Sigmoid colon (tissue), 7 donors: ENCODE data around the gene RTKN. TPM values are rescaled to one million over a fixed set of nuclear protein-coding genes. Genes with fewer than 3 reads are reported as not detected.

Source experiments
- DNase-seq: peaks from one replicate; pipeline ENCODE4 v3.0.0-alpha.2; 2019
- H3K27ac ChIP-seq, 4 donors: fragments of 200-600 bp; sonication (generic); one replicate each; pipeline ENCODE4 v1.5.1; 2016 to 2019; ENCODE audit warnings: mild to moderate bottlenecking in 1 of 4
- H3K27me3 ChIP-seq, 3 donors: fragments of 200-600 bp; sonication (generic); one replicate each; pipeline ENCODE4 v1.5.1; 2019; ENCODE audit warnings: mild to moderate bottlenecking in 1 of 3
- H3K36me3 ChIP-seq, 4 donors: fragments of 200-600 bp; sonication (generic); one replicate each; pipeline ENCODE4 v1.5.1; 2016 to 2019
- H3K4me1 ChIP-seq, 4 donors: fragments of 200-600 bp; sonication (generic); one replicate each; pipeline ENCODE4 v1.5.1; 2017 to 2019
- H3K4me3 ChIP-seq, 4 donors: fragments of 200-600 bp; sonication (generic); one replicate each; pipeline ENCODE4 v1.5.1; 2017 to 2019; ENCODE audit warnings: mild to moderate bottlenecking in 2 of 4, moderate library complexity in 1 of 4
- H3K9me3 ChIP-seq, 4 donors: fragments of 200-600 bp in 3 of 4; sonication (generic) in 3 of 4; one replicate each; pipeline versions ENCODE4 v1.5.1 to v1.6.1; 2013 to 2019
- EP300 ChIP-seq, 4 donors: sonication (generic); formaldehyde crosslinking; IDR thresholded peaks; one replicate each; pipeline ENCODE4 v1.6.1; 2017; ENCODE audit warnings: antibody characterized with exemption in 4 of 4
- POLR2A ChIP-seq, 2 donors: fragments of 450-650 bp; IDR thresholded peaks; one replicate each; pipeline ENCODE4 v1.6.1; 2016; ENCODE audit warnings: antibody characterized with exemption in 2 of 2, mild to moderate bottlenecking in 2 of 2, moderate library complexity in 2 of 2
- POLR2AphosphoS5 ChIP-seq, 4 donors: sonication (generic); formaldehyde crosslinking; IDR thresholded peaks; one replicate each; pipeline ENCODE4 v1.6.1; 2017; ENCODE audit warnings: antibody characterized with exemption in 4 of 4
- WGBS, 2 donors: extraction: QIAGEN DNeasy Blood & Tissue Kit; methylation state at CpG; one replicate each; pipeline ENCODE4 v1.1.7; 2013; 5-methylcytosine and 5-hydroxymethylcytosine counted together
- intact Hi-C: fragments of 100-400 bp; cut with DNase I; formaldehyde crosslinking; loops from one replicate; pipeline ENCODE4 v1.15.1; 2023
- polyA plus RNA-seq, 3 donors: library from polyadenylated mRNA; stranded (reverse); fragments of 200-250 nt; gene quantifications; one replicate each; pipeline ENCODE4 v1.2.3, GENCODE V29; 2013
- total RNA-seq, 4 donors: library from RNA; depleted of rRNA; stranded (reverse); fragments of >200 nt; gene quantifications; one replicate each; pipeline ENCODE4 v1.1.0, GENCODE V29; 2016
- TF ChIP-seq, protein P1 (sequence below), 4 experiments: fragments of 450-650 bp in 3 of 4; fragments of 200-600 bp in 1 of 4; IDR thresholded peaks; one replicate each; pipeline ENCODE4 v1.5.1; 2016 to 2019; ENCODE audit warnings: antibody characterized with exemption in 4 of 4, mild to moderate bottlenecking in 3 of 4, moderate library complexity in 2 of 4
- donor health status: healthy with polysubstance abuse.
- donor health status: Bipolar disorder and iron deficiency.
- donor health status: healthy.

RTKN gene
- total and polyA plus RNA-seq, 7 donors, result 13.5 to 44.6 (median 16.2) TPM

DNA sequence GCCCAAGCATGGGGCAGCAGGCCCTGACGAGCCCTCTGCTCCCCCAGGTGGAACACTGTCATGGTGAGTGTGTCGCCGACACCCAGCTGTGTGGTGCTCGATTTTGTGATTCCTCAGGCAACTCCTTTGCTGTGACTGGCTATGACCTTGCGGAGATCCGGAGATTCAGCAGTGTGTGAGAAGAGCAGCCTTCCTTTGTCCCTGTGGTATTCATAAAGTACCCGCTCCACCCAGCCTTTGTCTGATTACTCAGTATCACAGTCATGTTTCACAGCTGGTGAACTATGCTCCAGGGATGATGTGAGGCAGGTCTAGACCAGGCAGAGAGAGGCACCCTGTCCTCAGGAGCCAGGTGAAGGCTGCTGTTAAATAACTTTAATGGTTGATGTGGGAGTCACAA is 16.2 kb downstream of the RTKN start:
- 73 to 82% methylated on average over 7 of the region's 7 CpGs for WGBS, 2 donors
- H3K4me1 ChIP-seq, result peaks cover 0 to 15% (median 10%) of the 10 kb centered on the region in 4 donors
- peaks cover 0 to 55% (median 27%) of the 10 kb centered on the region in 4 donors for H3K36me3 ChIP-seq
- peak; percentile 53 for DNase-seq
- TF ChIP-seq POLR2AphosphoS5 (IDR thresholded peaks at IDR 0.05) (no peak), POLR2A (IDR thresholded peaks at IDR 0.05) (no peak), EP300 (IDR thresholded peaks at IDR 0.05) (no peak)
- TF ChIP-seq, protein P1, sequence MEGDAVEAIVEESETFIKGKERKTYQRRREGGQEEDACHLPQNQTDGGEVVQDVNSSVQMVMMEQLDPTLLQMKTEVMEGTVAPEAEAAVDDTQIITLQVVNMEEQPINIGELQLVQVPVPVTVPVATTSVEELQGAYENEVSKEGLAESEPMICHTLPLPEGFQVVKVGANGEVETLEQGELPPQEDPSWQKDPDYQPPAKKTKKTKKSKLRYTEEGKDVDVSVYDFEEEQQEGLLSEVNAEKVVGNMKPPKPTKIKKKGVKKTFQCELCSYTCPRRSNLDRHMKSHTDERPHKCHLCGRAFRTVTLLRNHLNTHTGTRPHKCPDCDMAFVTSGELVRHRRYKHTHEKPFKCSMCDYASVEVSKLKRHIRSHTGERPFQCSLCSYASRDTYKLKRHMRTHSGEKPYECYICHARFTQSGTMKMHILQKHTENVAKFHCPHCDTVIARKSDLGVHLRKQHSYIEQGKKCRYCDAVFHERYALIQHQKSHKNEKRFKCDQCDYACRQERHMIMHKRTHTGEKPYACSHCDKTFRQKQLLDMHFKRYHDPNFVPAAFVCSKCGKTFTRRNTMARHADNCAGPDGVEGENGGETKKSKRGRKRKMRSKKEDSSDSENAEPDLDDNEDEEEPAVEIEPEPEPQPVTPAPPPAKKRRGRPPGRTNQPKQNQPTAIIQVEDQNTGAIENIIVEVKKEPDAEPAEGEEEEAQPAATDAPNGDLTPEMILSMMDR (IDR thresholded peaks at IDR 0.05), result no peak
- no peaks in the 10 kb centered on the region for H3K9me3 ChIP-seq
- H3K4me3 ChIP-seq, result no peak overlapping the region
- intact Hi-C loops, result no loop called here
- no peak overlapping the region for H3K27ac ChIP-seq
- no peaks in the 10 kb centered on the region for H3K27me3 ChIP-seq

DNA sequence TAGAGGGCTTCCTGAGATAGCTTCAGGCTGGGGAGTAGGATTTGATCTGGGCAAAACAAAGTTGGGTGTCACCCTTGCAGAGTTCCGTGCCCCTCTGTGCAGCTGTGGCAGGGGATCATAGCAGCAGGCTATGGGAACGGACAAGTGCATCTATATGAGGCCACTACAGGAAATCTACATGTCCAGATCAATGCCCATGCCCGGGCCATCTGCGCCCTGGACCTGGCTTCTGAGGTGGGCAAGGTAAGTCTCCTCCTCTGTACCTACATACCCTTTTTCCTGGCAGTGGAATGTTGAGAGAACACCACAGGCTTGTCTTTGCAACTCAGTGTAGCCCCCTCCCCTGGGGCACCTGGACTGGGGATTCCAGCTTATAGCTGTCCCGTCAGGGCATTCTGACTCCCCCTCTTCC is 16.7 kb downstream of the RTKN start:
- WGBS, 2 donors, result 81 to 85% methylated on average over 5 of the region's 5 CpGs
- H3K4me3 ChIP-seq, result no peak overlapping the region
- no peaks in the 10 kb centered on the region for H3K27me3 ChIP-seq
- peaks cover 0 to 50% (median 22%) of the 10 kb centered on the region in 4 donors for H3K36me3 ChIP-seq
- H3K9me3 ChIP-seq, result no peaks in the 10 kb centered on the region
- no peak overlapping the region for H3K27ac ChIP-seq
- intact Hi-C loops, result no loop called here
- DNase-seq, result no peak
- TF ChIP-seq, protein P1 (IDR thresholded peaks at IDR 0.05), result no peak
- TF ChIP-seq EP300 (IDR thresholded peaks at IDR 0.05) (no peak), POLR2AphosphoS5 (IDR thresholded peaks at IDR 0.05) (no peak), POLR2A (IDR thresholded peaks at IDR 0.05) (no peak)
- H3K4me1 ChIP-seq, result peaks cover 0 to 15% (median 10%) of the 10 kb centered on the region in 4 donors

DNA sequence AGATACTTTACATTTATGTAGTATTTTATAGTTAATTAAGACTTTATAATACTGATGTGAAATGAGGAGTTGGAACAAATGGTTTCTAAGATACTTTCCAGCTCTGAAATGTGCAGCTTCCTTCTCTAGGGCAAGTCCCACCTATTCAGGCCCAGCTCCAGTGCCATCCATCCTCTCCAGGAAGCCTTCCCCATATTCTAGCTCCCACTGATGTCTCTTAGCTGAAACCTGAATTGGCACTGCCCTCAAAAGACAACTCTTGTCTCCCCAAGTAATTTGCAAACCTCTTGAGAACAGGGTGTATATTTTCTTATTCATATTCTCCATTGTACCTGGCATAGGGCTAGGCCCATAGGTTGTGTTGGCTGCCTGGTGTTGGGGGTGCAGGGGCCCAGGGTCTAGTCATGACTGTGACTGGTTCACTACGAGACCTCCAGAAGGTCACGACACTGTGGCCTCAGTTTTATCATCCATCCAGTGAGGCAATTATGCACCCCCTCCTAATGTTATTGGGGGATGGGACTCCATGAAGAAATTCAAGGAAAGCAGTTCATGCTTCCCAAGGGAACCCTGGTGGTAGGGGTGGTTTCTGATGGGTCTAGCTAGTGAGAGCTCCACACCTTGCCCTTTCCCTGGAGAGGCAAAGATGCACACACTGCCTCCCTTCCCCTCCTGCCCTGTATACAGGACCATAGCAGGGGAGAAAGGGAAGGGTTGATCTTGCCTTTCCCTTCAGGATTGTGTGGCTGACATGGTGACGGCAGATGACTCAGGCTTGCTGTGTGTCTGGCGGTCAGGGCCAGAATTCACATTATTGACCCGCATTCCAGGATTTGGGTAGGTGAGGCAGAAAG is 17.4 kb downstream of the RTKN start:
- H3K27ac ChIP-seq, result no peak overlapping the region
- WGBS, 2 donors, result 81 to 88% methylated on average over 5 of the region's 5 CpGs
- no peaks in the 10 kb centered on the region for H3K9me3 ChIP-seq
- TF ChIP-seq EP300 (IDR thresholded peaks at IDR 0.05), result no peak
- peak in 2 of 4 donors; percentile 11 to 12 for TF ChIP-seq POLR2AphosphoS5 (IDR thresholded peaks at IDR 0.05)
- peaks cover 0 to 44% (median 16%) of the 10 kb centered on the region in 4 donors for H3K36me3 ChIP-seq
- H3K4me3 ChIP-seq, result no peak overlapping the region
- H3K27me3 ChIP-seq, result no peaks in the 10 kb centered on the region
- intact Hi-C loops, result no loop called here
- peaks cover 0 to 15% (median 10%) of the 10 kb centered on the region in 4 donors for H3K4me1 ChIP-seq
- DNase-seq, result peak; percentile 24

DNA sequence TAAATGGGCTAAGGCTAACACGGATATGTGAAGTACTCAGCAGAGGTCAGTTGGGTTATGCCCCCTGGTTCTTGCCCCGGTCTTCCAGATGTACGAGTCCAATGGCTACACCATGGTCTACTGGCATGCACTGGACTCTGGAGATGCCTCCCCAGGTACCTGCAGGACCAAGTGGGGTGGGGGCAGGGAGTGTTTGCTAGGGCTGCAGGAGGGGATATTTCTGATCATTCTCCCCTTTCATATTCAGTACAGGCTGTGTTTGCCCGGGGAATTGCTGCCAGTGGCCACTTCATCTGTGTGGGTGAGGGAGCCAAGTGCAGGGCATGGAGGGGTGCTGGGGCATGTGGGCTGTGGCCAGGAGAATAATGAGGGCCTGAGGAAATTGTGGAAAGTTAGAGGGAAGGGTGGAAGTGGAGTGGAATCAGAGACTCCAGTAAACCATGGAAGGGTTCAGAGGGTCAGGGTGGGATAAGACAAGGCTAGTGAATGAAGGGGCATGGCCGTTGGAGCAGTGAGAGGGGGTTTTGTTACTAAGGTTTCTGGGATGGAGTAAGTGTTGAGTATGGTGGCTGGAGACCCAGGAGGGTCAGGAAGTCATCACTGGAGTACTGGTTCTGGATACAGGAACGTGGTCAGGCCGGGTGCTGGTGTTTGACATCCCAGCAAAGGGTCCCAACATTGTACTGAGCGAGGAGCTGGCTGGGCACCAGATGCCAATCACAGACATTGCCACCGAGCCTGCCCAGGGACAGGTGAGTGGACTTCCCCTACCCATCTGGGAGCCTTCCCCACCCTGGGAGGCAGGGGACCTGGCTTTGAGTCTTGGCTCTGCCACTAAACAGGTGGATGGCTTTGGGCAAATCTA is 18.3 kb downstream of the RTKN start:
- DNase-seq, result peak; percentile 64
- Histone ChIP-seq H3K4me1 (peaks cover 0 to 16% (median 10%) of the 10 kb centered on the region in 4 donors), H3K27ac (no peak overlapping the region), H3K36me3 (peaks cover 0 to 35% (median 10%) of the 10 kb centered on the region in 4 donors), H3K9me3 (no peaks in the 10 kb centered on the region), H3K27me3 (no peaks in the 10 kb centered on the region), H3K4me3 (no peak overlapping the region)
- 61 to 85% methylated on average over 9 of the region's 9 CpGs for WGBS, 2 donors
- no peak for TF ChIP-seq POLR2A (IDR thresholded peaks at IDR 0.05)
- no peak for TF ChIP-seq POLR2AphosphoS5 (IDR thresholded peaks at IDR 0.05)
- no peak for TF ChIP-seq EP300 (IDR thresholded peaks at IDR 0.05)
- TF ChIP-seq, protein P1 (IDR thresholded peaks at IDR 0.05), result no peak
- intact Hi-C loops, result loop anchor here (2.0 kb wide), 1 partner anchor 15 kb away; no protein-coding TSS in a partner anchor
